Measurements from ENCODE around the gene NRDE2. TPM values are rescaled to one million over a fixed set of nuclear protein-coding genes. Genes with fewer than 3 reads are reported as not detected.

Gene NRDE2
- total RNA-seq, 1 donor from 2014 or later: 35.3 TPM

- no peaks in the 10 kb centered on the region for H3K9me3 Mint-ChIP-seq
- intact Hi-C loops (cut with micrococcal nuclease): no loop called here
- H3K27ac Mint-ChIP-seq: no peak overlapping the region
These were observed 65.1 kb downstream of the NRDE2 start for GRCh38 chr14:90266441-90267154.

GRCh38 chr14:90263748-90264449 is 67.8 kb downstream of the NRDE2 start:
- TF ChIP-seq CTCF (IDR thresholded peaks at IDR 0.05): no peak
- no peak overlapping the region for H3K27ac Mint-ChIP-seq
- no peaks in the 10 kb centered on the region for H3K27me3 Mint-ChIP-seq
- DNase-seq (no peak), ATAC-seq (ENCODE audit: low read depth) (no peak)
- CTCF ChIA-PET: no interaction called here
- H3K36me3 Mint-ChIP-seq (ENCODE audit: low read depth): peaks cover 85% of the 10 kb centered on the region
- H3K4me1 Mint-ChIP-seq: peaks cover 3% of the 10 kb centered on the region
- H3K4me3 Mint-ChIP-seq: no peak overlapping the region
- POLR2A ChIA-PET: no interaction called here
- H3K9me3 Mint-ChIP-seq: peaks cover 5% of the 10 kb centered on the region
- intact Hi-C loops (cut with micrococcal nuclease): no loop called here

More at GRCh38 chr14:90266441-90267154, 65.1 kb downstream of the NRDE2 start:
- no peak for TF ChIP-seq CTCF (IDR thresholded peaks at IDR 0.05)
- Mint-ChIP-seq H3K36me3 (ENCODE audit: low read depth) (peaks cover 91% of the 10 kb centered on the region), H3K4me3 (no peak overlapping the region), H3K4me1 (no peaks in the 10 kb centered on the region), H3K27me3 (no peaks in the 10 kb centered on the region)
- DNase-seq (no peak), ATAC-seq (ENCODE audit: low read depth) (no peak)
- ChIA-PET CTCF (no interaction called here), POLR2A (interaction anchor here (1.0 to 1.1 kb wide), 2 partner anchors 10 kb away, joined by 3 read pairs; partner anchors contain the start of gene PSMC1)

- CTCF ChIA-PET: interaction anchor here (1.1 kb wide), 2 partner anchors 141 to 284 kb away, joined by 4 to 5 read pairs; partner anchors contain the start of gene CALM1
- peak within 1 kb of the TSS; percentile 98 for H3K4me3 Mint-ChIP-seq
- intact Hi-C loops (cut with micrococcal nuclease): loop anchor here (1.0 to 10.0 kb wide), 10 partner anchors 75 to 1694 kb away; partner anchors contain the start of genes EFCAB11, EML5, KCNK13 and NRDE2
These were observed 75.2 kb downstream of the NRDE2 start, which contains the start of gene PSMC1 for GRCh38 chr14:90256354-90257131. PSMC1 (plus strand) TSS chr14:90256553; CDS start chr14:90256598, 45 bp downstream.

GRCh38 chr14:90255871-90256270 is 75.9 kb downstream of the NRDE2 start:
- ATAC-seq (ENCODE audit: low read depth) (no peak), DNase-seq (no peak)
- intact Hi-C loops (cut with micrococcal nuclease): loop anchor here (1.0 to 10.0 kb wide), 10 partner anchors 75 to 1694 kb away; partner anchors contain the start of genes EFCAB11, EML5, KCNK13 and NRDE2
- CTCF ChIA-PET: interaction anchor here (1.1 kb wide), 2 partner anchors 141 to 283 kb away, joined by 4 to 5 read pairs; partner anchors contain the start of gene CALM1
- Mint-ChIP-seq H3K4me1 (peaks cover 40% of the 10 kb centered on the region), H3K27ac (peak overlapping the region; percentile 92), H3K9me3 (peaks cover 2% of the 10 kb centered on the region), H3K27me3 (no peaks in the 10 kb centered on the region), H3K4me3 (peak overlapping the region; percentile 98), H3K36me3 (ENCODE audit: low read depth) (peaks cover 29% of the 10 kb centered on the region)
- TF ChIP-seq CTCF (IDR thresholded peaks at IDR 0.05): no peak
- POLR2A ChIA-PET: interaction anchor here (0.7 to 3.1 kb wide), 6 partner anchors 11 to 1432 kb away, joined by 3 to 21 read pairs (median 5); partner anchors contain the start of genes CALM1 and TTC8

More at GRCh38 chr14:90256354-90257131, 75.2 kb downstream of the NRDE2 start, which contains the start of gene PSMC1:
- POLR2A ChIA-PET: interaction anchor here (0.6 to 3.1 kb wide), 9 partner anchors 10 to 1432 kb away, joined by 3 to 21 read pairs (median 3); partner anchors contain the start of genes CALM1 and TTC8
- peak; percentile 94 for ATAC-seq (ENCODE audit: low read depth)
- Mint-ChIP-seq H3K36me3 (ENCODE audit: low read depth) (peaks cover 36% of the 10 kb centered on the region), H3K27me3 (no peaks in the 10 kb centered on the region), H3K4me1 (peaks cover 40% of the 10 kb centered on the region), H3K27ac (peak within 1 kb of the TSS; percentile 92), H3K9me3 (peaks cover 8% of the 10 kb centered on the region)
- DNase-seq: peak; percentile 76
- TF ChIP-seq CTCF (IDR thresholded peaks at IDR 0.05): no peak
